HG03558 (cell line): ENCODE results near the gene ARHGAP26.

Experiments
- ATAC-seq: cut with Tn5 transposase; IDR thresholded peaks from one replicate; pipeline ENCODE4 v1.9.1; 2021; ENCODE audit warnings: moderate number of reproducible peaks; ENCODE audit not compliant: unreplicated experiment; ENCODE audit errors: extremely low read depth

Gene ARHGAP26

GRCh38 chr5:142892021-142892420 is 121.8 kb downstream of the ARHGAP26 start:
- ATAC-seq = no peak

GRCh38 chr5:142894315-142894714 is 124.1 kb downstream of the ARHGAP26 start:
- no peak for ATAC-seq

GRCh38 chr5:142894749-142895148 is 124.6 kb downstream of the ARHGAP26 start:
- ATAC-seq = no peak

DNA sequence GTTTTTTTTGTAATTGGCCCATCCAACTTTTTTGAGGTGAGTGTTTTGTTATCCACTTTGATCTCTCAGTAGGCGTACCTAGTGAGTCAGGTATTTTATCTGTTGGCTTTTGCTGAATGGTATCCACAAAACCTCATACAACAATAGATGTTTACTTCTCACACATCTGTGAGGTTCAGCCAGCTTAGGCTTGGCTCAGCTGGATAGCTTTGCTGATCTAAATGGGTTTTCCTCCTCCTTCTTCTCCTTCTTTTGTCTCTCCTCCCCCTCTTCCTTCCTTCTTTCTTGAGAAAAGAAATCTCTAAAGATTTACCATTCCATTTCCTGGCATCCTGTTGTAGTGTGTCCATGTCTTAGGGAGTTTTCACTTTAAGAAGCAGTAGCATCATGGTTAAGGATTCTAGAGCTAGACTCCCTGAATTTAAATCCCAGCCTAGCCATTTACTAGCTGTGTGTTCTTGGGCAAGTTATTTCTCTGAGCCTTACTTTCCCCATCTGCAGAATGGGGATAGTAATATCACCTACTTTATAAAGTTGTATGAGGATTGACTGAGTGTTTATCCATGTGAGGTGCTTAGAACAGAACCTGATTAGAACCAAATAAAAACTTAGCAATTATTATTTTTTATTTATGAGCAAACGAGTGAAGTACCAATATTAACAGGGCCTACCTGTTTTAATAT is 126.3 kb downstream of the ARHGAP26 start:
- no peak for ATAC-seq

DNA sequence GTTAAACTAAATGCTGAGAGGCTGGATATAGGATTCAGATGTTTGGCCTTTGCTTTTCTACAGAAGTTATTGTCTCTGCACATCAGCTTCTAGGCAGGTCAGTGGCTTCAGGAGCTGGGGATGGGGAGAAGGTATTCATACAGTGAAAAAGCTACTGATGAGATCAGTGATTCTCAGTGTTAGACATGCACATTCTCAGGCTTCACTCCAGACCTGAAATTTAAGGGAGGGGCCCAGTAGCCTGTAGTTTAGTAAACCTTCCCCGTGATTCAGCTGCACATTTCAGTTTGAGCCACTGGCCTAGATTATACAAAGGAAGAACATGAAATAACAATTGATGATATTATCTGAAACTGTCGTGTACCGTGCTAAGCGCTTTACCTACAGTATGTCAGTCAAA is 127.2 kb downstream of the ARHGAP26 start:
- no peak for ATAC-seq

GRCh38 chr5:142900927-142901326 is 130.8 kb downstream of the ARHGAP26 start:
- no peak for ATAC-seq

- no peak for ATAC-seq
Observed at GRCh38 chr5:142901476-142902185, 131.5 kb downstream of the ARHGAP26 start.

- no peak for ATAC-seq
Observed at GRCh38 chr5:142902186-142902965, 132.2 kb downstream of the ARHGAP26 start.

- ATAC-seq = no peak
Observed at GRCh38 chr5:142904416-142904815, 134.2 kb downstream of the ARHGAP26 start.

GRCh38 chr5:142905348-142905747 is 135.2 kb downstream of the ARHGAP26 start:
- no peak for ATAC-seq

DNA sequence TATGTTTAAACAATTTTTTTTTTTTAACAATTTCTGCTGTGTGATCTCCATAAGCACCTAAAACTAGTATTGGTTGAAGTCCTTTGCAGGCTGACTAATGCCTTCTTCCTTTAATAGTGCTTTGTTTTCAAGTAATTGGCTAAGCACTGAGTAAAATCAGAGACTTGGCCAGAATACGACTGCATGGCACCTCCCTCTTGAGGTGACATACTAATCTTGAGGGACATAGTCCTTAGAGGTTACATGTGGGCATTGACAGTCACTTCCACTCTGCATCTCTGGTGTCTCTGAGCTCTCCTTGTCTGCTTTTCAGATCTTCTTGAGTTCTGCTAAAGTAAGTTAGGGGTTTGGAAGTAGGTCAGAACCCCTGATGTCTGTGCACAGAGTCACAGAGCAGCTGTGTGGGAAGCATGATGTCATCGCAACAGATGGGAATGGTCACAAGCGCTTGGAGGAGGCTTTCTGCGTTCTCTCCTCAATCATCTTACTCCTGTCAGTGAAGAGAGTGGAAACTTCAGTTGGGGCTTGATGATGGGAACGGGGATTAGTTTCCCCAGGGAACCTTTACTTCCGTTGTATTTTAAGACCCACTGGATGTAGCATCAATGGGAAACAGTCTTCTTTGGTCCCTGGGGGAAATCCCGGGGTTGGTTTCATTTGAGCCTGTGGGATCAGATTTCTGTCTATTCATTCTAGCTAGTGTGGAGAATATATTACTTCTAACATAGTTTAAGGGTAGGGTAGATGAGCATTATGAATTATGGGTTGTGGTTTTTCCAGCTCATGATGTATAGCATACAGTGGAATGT is 136.9 kb downstream of the ARHGAP26 start:
- no peak for ATAC-seq

GRCh38 chr5:142908659-142909058 is 138.5 kb downstream of the ARHGAP26 start:
- no peak for ATAC-seq

DNA sequence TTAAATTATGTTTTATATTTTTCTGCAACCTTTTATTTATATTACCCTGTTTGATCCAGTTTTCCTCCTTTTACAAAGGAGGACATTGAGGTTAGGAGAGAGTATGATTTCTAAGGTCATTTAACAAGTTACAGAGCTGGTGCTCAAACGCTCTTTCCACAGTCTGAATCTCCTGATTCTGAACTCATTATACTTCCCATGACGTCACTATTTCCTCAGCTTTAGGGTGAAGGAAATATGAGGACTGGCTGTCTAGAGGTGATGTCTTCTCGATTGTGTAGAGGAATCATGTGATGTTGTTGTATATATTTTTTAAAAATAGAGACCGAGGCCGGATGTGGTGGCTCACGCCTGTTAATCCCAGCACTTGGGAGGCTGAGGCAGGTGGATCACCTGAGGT is 140.0 kb downstream of the ARHGAP26 start:
- no peak for ATAC-seq

- ATAC-seq = no peak
Observed at GRCh38 chr5:142911170-142911569, 141.0 kb downstream of the ARHGAP26 start.

- no peak for ATAC-seq
Observed at GRCh38 chr5:142911775-142912174, 141.6 kb downstream of the ARHGAP26 start.

DNA sequence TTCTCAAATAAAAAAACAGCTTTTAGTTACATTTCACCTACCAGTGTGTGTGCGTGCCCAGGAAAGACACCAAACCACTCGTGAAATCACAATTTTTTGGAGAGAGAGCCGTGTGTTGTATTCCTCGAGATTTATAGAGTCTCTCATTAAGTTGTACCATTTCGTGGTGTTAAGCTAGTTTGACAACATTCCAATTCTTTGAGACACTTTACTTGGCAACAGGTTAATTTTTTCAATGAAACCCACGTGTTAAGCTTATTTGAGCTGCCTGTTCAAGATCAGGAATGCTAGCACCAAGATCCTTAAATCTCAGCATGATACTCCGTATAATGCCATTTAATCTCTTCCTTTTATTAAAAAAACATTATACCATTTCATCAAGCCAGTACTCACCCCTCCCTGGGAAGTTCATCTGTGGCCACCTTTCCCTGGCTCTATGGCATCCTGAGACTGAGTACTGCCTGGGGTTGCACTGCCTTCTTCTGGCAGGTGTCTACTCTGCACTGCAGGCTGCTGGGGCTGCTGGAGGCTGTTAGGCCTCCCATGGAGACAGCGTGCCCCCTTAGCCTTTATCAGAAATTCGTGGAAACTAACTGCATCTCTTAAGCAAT is 143.7 kb downstream of the ARHGAP26 start:
- no peak for ATAC-seq

DNA sequence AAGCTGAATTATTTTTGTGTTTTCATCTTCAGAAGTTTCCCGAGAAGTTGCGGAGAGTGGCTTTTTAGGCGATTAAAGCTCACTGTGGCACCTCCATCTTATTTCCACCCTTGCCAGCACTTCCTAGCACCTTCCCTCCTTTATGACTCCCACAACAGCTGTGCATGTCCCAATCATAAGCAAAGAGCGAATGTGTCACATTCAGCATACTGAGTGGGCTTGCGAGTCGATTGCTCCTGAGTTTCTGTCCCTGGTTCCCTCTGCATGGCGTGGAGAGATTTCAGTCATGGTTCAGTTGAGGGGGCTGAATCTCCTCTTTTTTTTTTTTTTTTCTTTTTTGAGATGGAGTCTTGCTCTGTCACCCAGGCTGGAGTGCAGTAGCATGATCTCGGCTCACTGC is 144.9 kb downstream of the ARHGAP26 start:
- no peak for ATAC-seq

DNA sequence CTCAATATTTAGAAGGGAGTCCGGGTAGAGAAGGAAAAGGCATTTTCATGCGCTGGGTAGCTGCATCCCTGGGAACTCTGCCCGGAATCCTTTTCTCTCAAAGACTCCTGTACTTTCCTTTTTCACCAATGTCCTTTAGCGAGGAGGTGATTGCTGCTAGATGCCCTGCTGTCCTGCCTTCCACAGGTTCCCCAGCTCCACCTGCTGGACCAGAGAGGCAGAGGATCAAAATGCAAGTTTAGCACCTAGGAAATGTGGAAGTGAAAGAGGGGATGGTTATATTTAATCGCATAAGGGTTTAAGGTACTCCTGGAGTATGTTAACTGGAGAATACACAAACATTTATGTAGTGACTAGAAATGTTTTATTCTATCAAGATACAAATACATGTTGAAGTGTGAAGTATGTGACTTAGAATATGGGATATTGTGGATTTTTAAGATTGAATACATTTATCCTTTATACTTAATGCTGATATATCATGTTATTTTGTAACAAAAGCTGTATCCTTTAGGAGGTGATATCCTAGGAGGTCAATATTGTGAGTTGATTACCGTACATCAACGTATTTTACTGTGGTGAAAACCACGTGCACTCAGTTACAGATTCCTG is 145.7 kb downstream of the ARHGAP26 start:
- peak; percentile 64 for ATAC-seq

- ATAC-seq = no peak
Observed at GRCh38 chr5:142918959-142919635, 148.9 kb downstream of the ARHGAP26 start.
